HepG2 (cell line): Measurements from ENCODE around the gene FCHO2.
"Not testable (repeated sequence)": the region's sequence is repeated elsewhere in the genome, so short reads cannot be mapped to it uniquely, and the experiment has no call there.

Experiments
- ZNF296 ChIP-seq: sonication (generic); formaldehyde crosslinking; conservative IDR thresholded peaks from 2 replicates; pipeline ENCODE4 v1.5.0; 2020; ENCODE audit warnings: mild to moderate bottlenecking, missing genetic modification reagents
- TF ChIP-seq, protein P1 (sequence below): sonication (generic); formaldehyde crosslinking; IDR thresholded peaks from 2 replicates; pipeline ENCODE4 v1.8.0; 2023; ENCODE audit warnings: mild to moderate bottlenecking, missing genetic modification reagents
- TF ChIP-seq, protein P2 (sequence below): sonication (generic); formaldehyde crosslinking; IDR thresholded peaks from 2 replicates; pipeline ENCODE4 v1.4.0; 2020; ENCODE audit warnings: missing genetic modification reagents, borderline replicate concordance

DNA sequence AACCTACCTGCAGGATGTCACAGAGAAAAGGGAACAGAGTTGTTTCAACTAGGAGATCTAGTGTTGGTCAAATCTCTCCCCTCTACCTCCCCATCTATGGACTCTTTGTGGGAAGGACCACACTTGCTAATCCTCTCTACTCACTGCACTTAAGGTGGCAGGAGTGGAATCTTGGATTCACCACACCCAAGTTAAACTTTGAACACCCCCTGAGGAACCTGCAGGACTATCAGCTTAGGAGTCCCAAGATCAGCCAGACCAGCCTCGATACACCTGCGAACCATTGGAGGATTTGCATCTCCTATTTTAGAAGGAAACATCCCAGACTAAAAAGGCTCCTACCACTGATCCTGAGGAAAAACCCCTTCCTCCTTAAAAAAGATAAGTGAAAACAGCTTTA is 23.2 kb upstream of the FCHO2 start:
- TF ChIP-seq, protein P1, sequence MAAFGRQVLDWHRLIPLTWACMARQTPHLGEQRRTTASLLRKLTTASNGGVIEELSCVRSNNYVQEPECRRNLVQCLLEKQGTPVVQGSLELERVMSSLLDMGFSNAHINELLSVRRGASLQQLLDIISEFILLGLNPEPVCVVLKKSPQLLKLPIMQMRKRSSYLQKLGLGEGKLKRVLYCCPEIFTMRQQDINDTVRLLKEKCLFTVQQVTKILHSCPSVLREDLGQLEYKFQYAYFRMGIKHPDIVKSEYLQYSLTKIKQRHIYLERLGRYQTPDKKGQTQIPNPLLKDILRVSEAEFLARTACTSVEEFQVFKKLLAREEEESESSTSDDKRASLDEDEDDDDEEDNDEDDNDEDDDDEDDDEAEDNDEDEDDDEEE (CRISPR knock-in tag) = not testable (repeated sequence)
- TF ChIP-seq ZNF296 (CRISPR knock-in tag) = not testable (repeated sequence)
- TF ChIP-seq, protein P2, sequence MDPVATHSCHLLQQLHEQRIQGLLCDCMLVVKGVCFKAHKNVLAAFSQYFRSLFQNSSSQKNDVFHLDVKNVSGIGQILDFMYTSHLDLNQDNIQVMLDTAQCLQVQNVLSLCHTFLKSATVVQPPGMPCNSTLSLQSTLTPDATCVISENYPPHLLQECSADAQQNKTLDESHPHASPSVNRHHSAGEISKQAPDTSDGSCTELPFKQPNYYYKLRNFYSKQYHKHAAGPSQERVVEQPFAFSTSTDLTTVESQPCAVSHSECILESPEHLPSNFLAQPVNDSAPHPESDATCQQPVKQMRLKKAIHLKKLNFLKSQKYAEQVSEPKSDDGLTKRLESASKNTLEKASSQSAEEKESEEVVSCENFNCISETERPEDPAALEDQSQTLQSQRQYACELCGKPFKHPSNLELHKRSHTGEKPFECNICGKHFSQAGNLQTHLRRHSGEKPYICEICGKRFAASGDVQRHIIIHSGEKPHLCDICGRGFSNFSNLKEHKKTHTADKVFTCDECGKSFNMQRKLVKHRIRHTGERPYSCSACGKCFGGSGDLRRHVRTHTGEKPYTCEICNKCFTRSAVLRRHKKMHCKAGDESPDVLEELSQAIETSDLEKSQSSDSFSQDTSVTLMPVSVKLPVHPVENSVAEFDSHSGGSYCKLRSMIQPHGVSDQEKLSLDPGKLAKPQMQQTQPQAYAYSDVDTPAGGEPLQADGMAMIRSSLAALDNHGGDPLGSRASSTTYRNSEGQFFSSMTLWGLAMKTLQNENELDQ = not testable (repeated sequence)
